ENCODE results near the gene PEF1. TPM values are rescaled to one million over a fixed set of nuclear protein-coding genes. Genes with fewer than 3 reads are reported as not detected.

Gene PEF1
- total and polyA plus RNA-seq, 2 of the 8 experiments (the other 6 are each of a cell fraction or from before 2014, with no cell fraction given), result 35.2 to 69.2 TPM

- TF ChIP-seq ATF2 (IDR thresholded peaks at IDR 0.05; ENCODE audit: low read length) (peak; percentile 89), NANOG (IDR thresholded peaks at IDR 0.05; ENCODE audit: insufficient read depth, low read depth, low read length, poor library complexity, severe bottlenecking) (no peak), CEBPB (IDR thresholded peaks at IDR 0.05; ENCODE audit: low read depth, low read length) (0 out of 2 replicates have a peak, but pooled peaks have one; percentile 15), FOSL1 (IDR thresholded peaks at IDR 0.05; ENCODE audit: insufficient read depth, low read depth, low read length) (no peak), SP4 (IDR thresholded peaks at IDR 0.05; ENCODE audit: low read length) (0 out of 2 replicates have a peak, but pooled peaks have one; percentile 79), GABPA (IDR thresholded peaks at IDR 0.05; ENCODE audit: borderline replicate concordance, insufficient read depth, low read length) (peak; percentile 89), MAFK (IDR thresholded peaks at IDR 0.05; ENCODE audit: low read depth, low read length) (no peak), POLR2AphosphoS5 (IDR thresholded peaks at IDR 0.05; ENCODE audit: low read depth, low read length) (peak; percentile 81), CBX8 (IDR thresholded peaks at IDR 0.05; ENCODE audit: borderline replicate concordance, low read depth, low read length) (no peak), SIN3A (conservative IDR thresholded peaks at IDR 0.05 in 1 of 2, IDR thresholded peaks at IDR 0.05 in 1 of 2; ENCODE audit: low read depth in 1 of 2, low read length in 2 of 2) (no peak; a peak in 1 of 4 replicates), KDM4A (IDR thresholded peaks at IDR 0.05; ENCODE audit: low read depth, low read length, severe bottlenecking) (peak; percentile 100), BRCA1 (IDR thresholded peaks at IDR 0.05; ENCODE audit: low read depth, low read length) (peak; percentile 34; the same call in 1 of the 2 replicates), KDM1A (IDR thresholded peaks at IDR 0.05; ENCODE audit: borderline replicate concordance, low read length) (no peak), NRF1 (IDR thresholded peaks at IDR 0.05; ENCODE audit: low read depth, low read length) (no peak), SAP30 (IDR thresholded peaks at IDR 0.05; ENCODE audit: insufficient read depth, insufficient replicate concordance, low read length) (no peak), PHF8 (conservative IDR thresholded peaks at IDR 0.05; ENCODE audit: low read depth, low read length) (peak; percentile 90), CHD1 (IDR thresholded peaks at IDR 0.05; ENCODE audit: low read depth, low read length) (no peak), GTF2F1 (IDR thresholded peaks at IDR 0.05; ENCODE audit: borderline replicate concordance, low read depth, low read length) (0 out of 2 replicates have a peak, but pooled peaks have one; percentile 13), TBP (IDR thresholded peaks at IDR 0.05; ENCODE audit: low read depth, low read length) (peak; percentile 68), CHD2 (IDR thresholded peaks at IDR 0.05; ENCODE audit: low read length) (peak; percentile 43), HDAC2 (IDR thresholded peaks at IDR 0.05; ENCODE audit: borderline replicate concordance in 1 of 2, low read depth in 2 of 2, low read length in 2 of 2) (0 out of 4 replicates have a peak, but pooled peaks have one; percentile 4 to 40), SP2 (IDR thresholded peaks at IDR 0.05; ENCODE audit: low read length) (peak; percentile 74)
These were observed at the start of gene PEF1 (continued) for GRCh38 chr1:31644560-31645273.
